ENCODE measurements around the gene CYP27C1. TPM values are rescaled to one million over a fixed set of nuclear protein-coding genes. Genes with fewer than 3 reads are reported as not detected.
A peak's percentile ranks its signal among the peaks of the same experiment; 100 is the strongest.

The CYP27C1 gene
- total RNA-seq, 4 donors from 2014 or later: not detected

GRCh38 chr2:127143841-127144782 is 76.0 kb downstream of the CYP27C1 start:
- Histone ChIP-seq H3K4me1 (peaks cover 55 to 62% of the 10 kb centered on the region in 2 donors), H3K36me3 (no peaks in the 10 kb centered on the region), H3K4me3 (no peak overlapping the region), H3K27ac (peak overlapping the region; percentile 89 to 99 (median 96)), H3K9me3 (no peaks in the 10 kb centered on the region), H3K27me3 (no peaks in the 10 kb centered on the region)
- in situ Hi-C loops (cut with MboI; ENCODE audit: low sequenced_read_pairs in 4 of 4): no loop called here
- intact Hi-C loops (cut with DNase I; ENCODE audit: low total_unique reads): loop anchor here (1.0 kb wide), 2 partner anchors 36 to 79 kb away; no protein-coding TSS in a partner anchor
- DNase-seq: peak in 1 of 2 donors; percentile 76
- peak; percentile 30 to 42 for ATAC-seq
- peak; percentile 0 to 7 for TF ChIP-seq POLR2A (IDR thresholded peaks at IDR 0.05)
- TF ChIP-seq CTCF (IDR thresholded peaks at IDR 0.05 in 4 of 5, conservative IDR thresholded peaks at IDR 0.05 in 1 of 5): peak in 2 of 5 experiments; percentile 19 to 28

- intact Hi-C loops (cut with DNase I; ENCODE audit: low total_unique reads) (loop anchor here (1.0 kb wide), 1 partner anchor 35 kb away; no protein-coding TSS in a partner anchor), in situ Hi-C loops (cut with MboI; ENCODE audit: low sequenced_read_pairs in 4 of 4) (no loop called here)
- no peak for DNase-seq
- Histone ChIP-seq H3K27me3 (no peaks in the 10 kb centered on the region), H3K4me3 (no peak overlapping the region), H3K27ac (peak overlapping the region; percentile 89 to 99 (median 96)), H3K4me1 (peaks cover 49 to 54% of the 10 kb centered on the region in 2 donors), H3K36me3 (no peaks in the 10 kb centered on the region), H3K9me3 (no peaks in the 10 kb centered on the region)
- TF ChIP-seq CTCF (IDR thresholded peaks at IDR 0.05 in 4 of 5, conservative IDR thresholded peaks at IDR 0.05 in 1 of 5): no peak
- no peak for TF ChIP-seq POLR2A (IDR thresholded peaks at IDR 0.05)
- no peak for ATAC-seq
These were observed 77.2 kb downstream of the CYP27C1 start for GRCh38 chr2:127142663-127143630.

GRCh38 chr2:127140538-127140937 is 79.6 kb downstream of the CYP27C1 start:
- H3K27ac ChIP-seq: no peak overlapping the region
- no peak for TF ChIP-seq CTCF (IDR thresholded peaks at IDR 0.05 in 4 of 5, conservative IDR thresholded peaks at IDR 0.05 in 1 of 5)
- no peak overlapping the region for H3K4me3 ChIP-seq
- H3K4me1 ChIP-seq: peaks cover 28 to 34% of the 10 kb centered on the region in 2 donors
- no peaks in the 10 kb centered on the region for H3K9me3 ChIP-seq
- intact Hi-C loops (cut with DNase I; ENCODE audit: low total_unique reads) (no loop called here), in situ Hi-C loops (cut with MboI; ENCODE audit: low sequenced_read_pairs in 4 of 4) (no loop called here)
- H3K27me3 ChIP-seq: no peaks in the 10 kb centered on the region
- H3K36me3 ChIP-seq: no peaks in the 10 kb centered on the region
- DNase-seq (no peak), ATAC-seq (no peak)

- ATAC-seq (no peak), DNase-seq (no peak)
- in situ Hi-C loops (cut with MboI; ENCODE audit: low sequenced_read_pairs in 4 of 4): no loop called here
- Histone ChIP-seq H3K27me3 (no peaks in the 10 kb centered on the region), H3K4me1 (peaks cover 29 to 34% of the 10 kb centered on the region in 2 donors), H3K4me3 (no peak overlapping the region), H3K36me3 (no peaks in the 10 kb centered on the region), H3K9me3 (no peaks in the 10 kb centered on the region), H3K27ac (no peak overlapping the region)
- intact Hi-C loops (cut with DNase I; ENCODE audit: low total_unique reads): no loop called here
- TF ChIP-seq CTCF (IDR thresholded peaks at IDR 0.05 in 4 of 5, conservative IDR thresholded peaks at IDR 0.05 in 1 of 5) (no peak), POLR2A (IDR thresholded peaks at IDR 0.05) (no peak)
These were observed 80.3 kb downstream of the CYP27C1 start for GRCh38 chr2:127139766-127140165.
